UCSD-AML1 (cell line): ENCODE data around the gene CHFR.
"Not testable (repeated sequence)": the region's sequence is repeated elsewhere in the genome, so short reads cannot be mapped to it uniquely, and the experiment has no call there.

ENCODE experiments used
- DNase-seq: peaks from one replicate; lab custom pipeline; 2025; ENCODE audit not compliant: unreplicated experiment; lab: John Stamatoyannopoulos, UW

Gene CHFR

DNA sequence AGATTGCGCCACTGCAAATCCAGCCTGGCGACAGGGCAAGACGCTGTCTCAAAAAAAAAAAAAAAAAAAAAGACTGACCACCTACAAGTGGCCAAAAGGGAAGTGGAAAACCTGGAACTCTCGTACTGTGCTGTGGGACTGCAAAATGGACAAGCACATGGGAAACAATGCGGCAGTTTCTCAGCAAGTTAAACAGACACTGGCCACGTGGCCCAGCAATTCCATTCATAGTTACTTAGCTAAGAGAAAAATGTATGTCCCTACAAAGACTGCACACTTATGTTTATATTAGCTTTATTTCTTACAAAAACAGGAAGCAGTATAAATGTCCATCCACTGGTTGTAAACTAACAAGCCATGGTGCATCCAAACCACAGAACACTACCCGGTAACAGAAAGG lies 5.6 kb downstream of the CHFR start:
- no peak for DNase-seq

DNA sequence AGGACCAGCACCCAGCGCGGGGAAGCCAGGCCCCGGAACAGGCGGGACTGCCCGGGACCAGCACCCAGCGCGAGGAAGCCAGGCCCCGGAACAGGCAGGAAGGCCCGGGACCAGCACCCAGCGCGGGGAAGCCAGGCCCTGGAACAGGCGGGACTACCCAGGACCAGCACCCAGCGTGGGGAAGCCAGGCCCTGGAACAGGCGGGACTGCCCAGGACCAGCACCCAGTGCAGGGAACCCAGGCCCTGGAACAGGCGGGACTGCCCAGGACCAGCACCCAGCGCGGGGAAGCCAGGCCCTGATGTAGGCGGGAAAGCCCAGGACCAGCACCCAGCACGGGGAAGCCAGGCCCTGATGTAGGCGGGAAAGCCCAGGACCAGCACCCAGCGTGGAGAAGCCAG lies 12.8 kb downstream of the CHFR start:
- not testable (repeated sequence) for DNase-seq

DNA sequence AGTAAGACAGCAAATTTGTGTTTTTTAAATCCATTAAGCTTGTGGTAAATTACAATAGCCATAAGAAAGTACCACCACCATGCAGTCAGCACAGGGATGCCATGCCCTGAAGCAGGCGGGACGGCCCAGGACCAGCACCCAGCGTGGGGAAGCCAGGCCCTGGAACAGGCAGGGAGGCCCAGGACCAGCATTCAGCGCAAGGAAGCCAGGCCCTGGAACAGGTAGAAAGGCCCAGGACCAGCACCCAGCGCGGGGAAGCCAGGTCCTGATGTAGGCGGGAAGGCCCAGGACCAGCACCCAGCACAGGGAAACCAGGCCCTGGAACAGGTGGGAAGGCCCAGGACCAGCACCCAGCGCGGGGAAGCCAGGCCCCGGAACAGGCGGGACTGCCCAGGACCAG lies 13.2 kb downstream of the CHFR start:
- no peak for DNase-seq

DNA sequence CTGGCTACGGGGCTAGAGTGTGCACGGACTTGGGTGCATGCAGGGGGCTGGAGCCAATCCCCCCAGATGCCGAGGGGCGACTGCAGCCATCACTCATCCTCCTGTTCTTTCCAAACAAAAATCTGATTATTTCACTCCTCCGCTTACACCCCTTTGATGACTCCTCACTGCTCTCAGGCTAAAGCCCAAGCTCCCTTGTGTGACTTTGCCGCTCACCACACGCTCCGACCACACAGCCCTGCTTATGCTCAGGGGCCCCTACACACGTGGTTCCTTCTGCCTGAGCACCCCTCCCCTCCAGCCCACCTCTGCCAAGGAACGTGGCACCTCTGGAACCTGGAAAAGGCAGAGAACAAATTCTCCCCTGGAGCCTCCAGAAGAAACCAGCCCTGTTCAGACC lies 13.7 kb downstream of the CHFR start:
- no peak for DNase-seq

DNA sequence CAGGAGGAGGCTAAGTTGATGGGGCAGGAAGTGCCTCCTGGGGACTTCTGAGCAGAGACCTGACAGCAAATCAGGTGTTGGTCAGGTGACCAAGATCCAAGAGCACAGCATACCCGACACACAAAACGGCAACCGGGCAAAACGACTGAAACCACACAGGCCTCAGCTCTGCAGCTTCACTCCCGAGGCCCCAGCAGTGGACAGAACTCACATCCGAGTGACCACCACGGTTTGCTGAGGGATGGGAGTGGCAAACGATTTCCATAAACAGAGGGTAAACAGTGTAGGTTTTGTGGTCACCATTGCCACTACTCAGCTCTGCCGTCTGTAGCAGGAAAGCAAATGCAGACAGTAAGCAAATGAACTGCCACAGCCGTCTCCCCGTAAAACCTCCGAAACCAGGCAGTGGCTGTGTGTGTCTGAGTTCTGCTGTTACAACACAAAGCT lies 14.4 kb downstream of the CHFR start:
- no peak for DNase-seq

DNA sequence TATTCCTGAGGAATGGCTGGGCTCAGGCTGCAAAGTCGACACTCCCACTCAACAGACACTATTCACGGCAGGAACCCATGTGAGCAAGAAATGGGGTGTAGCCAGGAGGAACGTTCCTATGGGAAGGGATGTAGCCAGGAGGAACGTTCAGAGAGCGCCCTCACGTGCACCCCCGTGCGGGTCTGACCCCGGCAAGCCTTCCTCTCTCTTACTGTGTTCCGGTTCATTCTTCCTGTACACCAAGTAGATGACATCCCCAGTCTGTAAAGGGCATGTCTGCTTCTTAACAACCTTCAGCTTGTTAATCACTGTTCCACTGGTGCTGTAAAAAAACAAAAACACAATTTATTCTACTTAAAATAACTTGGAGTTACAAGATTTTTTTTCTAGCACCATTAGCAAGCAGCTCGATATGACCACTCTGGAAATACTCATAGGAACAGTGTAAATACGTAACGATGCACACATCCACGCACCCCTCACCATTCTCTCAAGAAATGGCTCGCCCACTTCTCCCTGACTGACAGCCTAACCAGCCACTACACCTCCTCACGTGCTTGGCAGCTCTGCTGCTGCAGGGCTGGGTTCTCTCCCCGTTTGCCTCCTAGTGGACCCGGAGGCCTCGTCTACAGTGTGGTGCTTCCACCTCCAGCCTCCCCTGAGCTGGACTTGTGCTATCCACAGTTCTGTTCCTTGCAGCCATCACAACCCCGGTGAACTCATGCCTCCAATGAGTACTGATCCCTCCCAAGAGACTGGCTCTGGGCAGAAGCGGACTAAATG lies 15.1 kb downstream of the CHFR start:
- no peak for DNase-seq

DNA sequence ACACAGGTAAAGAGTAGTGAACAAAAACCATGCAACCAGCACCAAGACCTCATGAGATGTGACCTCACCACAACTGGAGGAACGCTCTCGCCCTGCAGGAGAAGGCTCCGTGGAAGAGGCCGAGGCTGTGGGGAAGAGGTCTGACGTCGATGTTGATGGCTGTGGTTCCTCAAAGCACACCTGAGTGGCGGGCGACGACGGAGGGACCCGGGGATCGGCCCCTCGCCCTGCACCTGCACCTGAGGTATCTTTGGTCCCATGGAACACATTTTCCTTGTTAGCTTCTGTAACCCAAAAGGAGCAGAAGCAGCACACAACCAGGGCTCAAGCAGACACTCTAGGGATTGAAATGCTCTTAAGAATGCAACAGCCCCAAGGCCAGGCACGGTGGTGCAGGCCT lies 17.9 kb downstream of the CHFR start:
- DNase-seq, result no peak

DNA sequence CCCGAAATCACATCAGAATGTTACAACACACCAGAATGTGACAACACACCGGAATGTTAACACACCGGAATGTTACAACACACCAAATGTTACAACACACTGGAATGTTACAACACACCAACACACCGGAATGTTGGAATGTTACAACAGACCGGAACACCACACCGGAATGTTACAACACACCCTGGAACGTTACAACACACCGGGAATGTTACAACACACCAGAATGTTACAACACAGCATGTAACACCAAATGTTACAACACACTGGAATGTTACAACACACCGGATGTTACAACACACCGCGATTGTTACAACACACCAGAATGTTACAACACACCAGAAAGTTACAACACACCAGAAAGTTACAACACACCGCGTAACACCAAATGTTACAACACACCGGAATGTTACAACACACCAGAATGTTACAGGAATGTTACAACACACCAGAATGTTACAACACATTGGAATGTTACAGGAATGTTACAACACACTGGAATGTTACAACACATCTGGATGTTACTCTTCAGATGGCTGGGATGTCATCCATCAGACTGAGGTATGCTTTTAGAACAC lies 21.1 kb downstream of the CHFR start:
- no peak for DNase-seq

DNA sequence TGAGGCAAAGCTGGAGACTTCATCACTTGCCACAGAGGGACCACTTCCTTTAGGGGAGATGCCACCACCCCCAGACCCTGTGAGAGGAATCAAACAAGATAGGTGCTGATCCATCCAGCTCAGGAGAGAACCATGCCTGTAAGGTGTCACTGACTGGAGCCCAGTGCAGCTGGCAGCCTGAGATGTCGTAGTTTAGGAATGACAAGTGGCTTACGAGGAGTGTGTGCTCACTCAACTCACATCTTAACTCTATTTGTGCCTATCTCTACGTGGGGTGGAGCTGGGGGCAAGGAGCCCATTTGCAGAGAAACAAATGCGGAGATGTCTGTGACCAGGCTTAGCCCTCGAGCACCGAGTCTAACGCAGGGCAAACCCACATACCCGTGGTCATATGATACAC lies 25.8 kb downstream of the CHFR start:
- no peak for DNase-seq

DNA sequence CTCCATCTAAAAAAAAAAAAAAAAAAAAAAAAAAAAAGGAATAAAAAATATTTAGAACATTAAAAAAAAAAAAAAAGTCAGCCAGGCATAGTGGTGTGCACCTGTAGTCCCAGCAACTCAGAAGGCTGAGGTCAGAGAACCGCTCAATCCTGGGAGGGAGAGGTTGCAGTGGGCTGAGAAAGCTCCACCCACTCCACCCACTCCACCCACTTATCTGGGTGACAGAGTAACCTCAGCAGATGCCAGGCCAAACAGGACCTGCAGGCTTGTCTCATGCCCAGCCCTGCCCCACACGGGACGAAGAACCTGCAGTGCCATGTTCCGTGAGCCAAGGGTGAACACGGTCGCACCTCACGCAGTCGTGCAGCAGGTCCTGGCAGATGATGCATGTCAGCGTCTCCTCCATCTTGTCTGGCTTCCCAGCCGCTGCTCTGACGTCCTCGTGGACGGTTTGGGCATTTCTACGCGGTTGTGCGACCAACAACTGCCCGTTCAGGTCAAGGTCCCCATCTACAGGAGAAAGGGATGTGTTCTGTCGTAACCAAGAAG lies 28.6 kb downstream of the CHFR start:
- DNase-seq, result no peak

DNA sequence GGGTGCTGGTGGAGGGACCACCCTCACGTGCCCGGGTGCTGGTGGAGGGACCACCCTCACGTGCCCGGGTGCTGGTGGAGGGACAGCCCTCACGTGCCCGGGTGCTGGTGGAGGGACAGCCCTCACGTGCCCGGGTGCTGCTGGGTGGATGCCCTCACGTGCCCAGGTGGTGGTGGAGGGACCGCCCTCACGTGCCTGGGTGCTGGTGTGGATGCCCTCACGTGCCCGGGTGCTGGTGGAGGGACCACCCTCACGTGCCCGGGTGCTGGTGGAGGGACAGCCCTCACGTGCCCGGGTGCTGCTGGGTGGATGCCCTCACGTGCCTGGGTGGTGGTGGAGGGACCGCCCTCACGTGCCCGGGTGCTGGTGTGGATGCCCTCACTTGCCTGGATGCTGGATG lies 30.4 kb downstream of the CHFR start:
- DNase-seq, result not testable (repeated sequence)

DNA sequence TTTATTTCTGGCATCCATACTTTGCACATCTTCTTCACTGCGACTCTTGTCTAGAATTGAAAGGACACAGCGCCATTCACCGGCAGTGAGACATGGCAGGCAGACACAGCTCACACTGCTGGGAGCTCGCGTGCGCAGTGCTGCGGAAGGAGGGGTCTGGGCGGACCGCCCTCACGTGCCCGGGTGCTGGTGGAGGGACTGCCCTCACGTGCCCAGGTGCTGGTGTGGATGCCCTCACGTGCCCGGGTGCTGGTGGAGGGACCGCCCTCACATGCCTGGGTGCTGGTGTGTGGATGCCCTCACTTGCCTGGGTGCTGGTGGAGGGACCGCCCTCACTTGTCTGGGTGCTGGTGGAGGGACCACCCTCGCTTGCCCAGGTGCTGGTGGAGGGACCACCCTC lies 30.8 kb downstream of the CHFR start:
- DNase-seq, result no peak

DNA sequence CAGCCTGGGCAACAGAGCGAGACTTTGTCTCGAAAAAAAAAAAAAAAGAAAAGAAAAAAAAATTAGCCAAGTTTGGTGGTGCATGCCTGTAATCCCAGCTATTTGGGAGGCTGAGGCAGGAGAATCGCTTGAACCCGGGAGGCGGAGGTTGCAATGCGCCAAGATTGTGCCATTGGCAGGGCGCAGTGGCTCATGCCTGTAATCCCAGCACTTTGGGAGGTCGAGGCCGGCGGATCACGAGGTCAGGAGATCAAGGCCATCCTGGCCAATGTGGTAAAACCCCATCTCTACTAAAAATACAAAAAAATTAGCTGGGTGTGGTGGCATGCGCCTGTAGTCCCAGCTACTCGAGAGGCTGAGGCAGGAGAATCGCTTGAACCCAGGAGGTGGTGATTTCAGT lies 32.2 kb downstream of the CHFR start:
- DNase-seq, result not testable (repeated sequence)

DNA sequence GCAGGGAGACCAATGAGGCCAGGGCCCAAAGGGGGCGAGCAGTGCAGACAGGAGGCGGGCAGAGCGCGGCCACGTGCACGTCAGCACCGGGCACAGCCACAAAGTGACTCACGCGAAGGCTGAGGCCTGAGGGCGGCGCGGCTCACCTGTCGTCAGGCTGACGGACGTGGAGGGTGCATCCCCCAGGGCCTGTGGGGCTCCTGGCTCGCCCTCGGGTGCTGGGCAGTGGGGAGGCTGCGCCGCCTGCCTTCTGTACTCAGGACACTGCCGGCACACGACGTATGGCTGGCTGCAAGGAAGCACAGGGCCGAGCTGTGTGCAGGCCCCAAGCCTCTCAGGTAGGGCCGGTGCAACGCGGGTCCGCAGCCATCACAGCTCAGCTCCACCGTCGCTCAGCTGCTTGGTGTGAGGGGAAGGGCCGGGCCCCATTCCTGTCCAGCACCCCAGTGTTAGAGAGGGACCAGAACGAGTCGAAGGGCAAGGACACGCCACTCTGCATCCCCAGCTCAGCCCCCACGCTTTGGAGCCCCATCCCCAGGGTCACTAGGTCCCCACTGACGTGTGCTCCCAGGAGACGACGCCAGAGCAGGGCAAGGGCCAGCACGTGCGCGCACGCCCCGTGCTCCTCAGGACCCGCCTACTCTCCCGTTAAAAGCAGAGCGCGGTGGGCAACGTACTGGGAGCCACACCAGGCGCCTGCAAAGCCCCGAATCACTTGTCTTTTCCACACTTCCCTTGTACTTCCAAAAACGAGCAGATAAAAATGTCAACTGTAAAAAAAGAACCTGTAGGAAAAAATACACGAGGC lies 33.9 kb downstream of the CHFR start:
- DNase-seq, result no peak

DNA sequence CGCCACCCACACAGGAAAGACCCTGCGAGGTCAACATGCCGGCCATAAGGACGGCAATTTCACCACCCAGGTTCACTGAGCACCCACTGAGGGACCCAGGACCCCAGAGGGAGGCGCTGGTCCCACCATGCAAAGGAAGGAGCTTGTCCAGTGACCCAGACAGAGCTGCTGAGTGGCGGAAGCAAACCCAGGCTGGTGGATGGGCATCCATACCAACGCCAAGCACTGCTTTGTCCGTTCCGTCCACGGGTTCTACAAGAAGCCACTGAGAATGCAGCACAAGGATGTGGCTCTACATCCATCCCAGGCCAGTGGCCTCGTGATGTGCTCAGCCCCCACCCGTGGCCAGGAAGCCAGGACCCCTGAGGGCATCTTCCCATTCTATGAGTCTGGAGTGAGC lies 34.9 kb downstream of the CHFR start:
- DNase-seq, result no peak

DNA sequence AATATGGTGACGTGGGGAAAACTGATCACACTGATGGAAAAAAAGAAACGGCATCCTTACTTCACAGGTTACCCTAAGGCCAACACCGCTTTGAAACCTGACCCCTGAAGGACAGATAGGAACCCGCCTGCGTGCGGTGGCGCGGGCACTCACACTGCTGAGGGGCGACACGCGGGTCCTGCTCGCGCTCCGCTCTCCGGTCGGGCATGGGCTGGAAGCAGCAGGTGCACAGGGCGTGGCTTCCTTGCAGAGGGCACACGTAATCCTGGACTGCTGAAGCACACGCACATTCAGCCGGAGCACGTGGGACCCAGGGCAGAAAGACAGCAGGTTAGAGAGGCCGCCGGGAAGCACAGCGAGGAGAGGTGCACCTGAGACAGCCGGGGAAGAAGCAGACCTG lies 35.9 kb downstream of the CHFR start:
- no peak for DNase-seq

DNA sequence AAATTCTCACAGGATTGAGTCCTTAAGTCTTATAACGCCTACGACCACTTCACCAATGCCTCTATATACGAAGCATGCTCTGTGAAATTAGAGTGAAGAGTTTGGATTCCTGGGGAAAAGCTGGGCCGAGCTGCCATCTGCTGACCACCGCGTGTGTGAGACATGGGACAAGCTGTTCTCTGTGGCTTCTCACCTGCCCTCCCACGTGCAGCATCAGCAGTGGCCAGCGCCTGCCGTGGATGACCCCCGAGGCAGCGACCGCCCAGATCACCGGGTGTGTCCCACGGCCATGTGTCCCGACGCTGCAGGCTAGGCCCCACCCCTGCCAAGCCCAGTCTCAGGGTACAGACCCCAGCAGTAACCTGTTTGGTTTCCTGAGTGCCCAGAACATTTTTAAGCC lies 37.1 kb downstream of the CHFR start:
- no peak for DNase-seq

DNA sequence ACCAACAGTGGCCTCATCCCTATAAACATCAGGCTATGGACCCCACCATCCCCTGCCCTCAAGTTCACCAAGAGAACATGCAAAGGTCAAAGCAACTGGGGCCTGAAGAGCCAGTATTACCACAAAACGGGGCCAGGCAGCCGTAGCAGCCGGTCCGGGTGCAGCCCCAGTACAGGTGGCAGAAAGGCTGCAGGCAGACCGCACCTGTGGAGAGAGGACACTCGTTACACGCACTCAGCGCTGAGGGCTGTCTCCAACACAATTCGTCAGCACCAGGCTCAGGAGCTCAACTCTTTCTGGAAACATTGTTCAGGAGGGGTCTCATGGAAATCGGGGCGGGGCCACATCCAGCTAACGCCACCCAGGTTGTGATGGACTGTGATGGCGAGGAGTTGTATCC lies 38.9 kb downstream of the CHFR start:
- no peak for DNase-seq

DNA sequence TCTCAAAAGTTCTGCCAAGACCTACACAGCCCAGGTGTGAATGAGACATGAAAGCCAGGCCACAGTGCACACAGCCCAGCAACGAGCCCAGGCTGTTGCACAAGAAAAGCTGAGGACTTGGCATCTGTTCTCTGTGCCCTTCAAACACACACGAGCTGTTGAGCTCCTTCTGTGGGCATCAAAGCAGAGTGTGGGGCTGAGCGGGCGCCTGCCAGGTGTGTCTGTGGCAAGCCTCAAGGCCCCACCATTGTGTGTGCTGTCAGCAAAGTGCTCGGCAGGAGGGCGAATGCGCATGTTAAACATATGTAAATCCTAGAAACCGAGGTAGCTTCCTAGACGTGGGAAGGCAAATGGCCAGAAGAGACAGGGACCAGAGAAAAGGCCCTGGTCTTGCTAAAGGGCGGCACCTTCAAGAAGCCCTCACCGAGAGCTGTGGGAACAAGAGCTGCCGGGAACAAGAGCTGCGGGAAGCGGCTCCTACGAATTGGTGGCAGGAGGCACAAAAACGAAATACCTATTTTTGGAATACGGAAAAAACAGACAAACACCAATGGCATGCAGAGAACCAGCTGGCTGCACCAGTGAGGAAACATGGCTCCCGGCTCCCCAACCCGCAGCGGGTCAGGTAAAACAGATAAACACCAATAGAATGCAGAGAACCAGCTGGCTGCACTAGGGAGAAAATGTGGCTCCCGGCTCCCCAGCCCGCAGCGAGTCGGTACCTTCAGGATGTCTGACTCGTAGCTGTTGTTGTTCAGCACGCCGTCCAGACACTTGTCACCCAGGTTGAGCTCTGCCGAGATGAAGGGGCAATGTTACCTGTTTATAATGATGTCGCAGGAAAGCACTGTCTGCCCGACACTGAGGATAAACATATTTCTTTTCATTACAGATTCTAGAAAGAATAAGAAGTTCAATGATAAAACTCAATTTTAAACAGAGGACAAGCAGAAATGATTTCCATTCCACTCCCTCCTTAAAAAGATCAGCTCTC lies 39.7 kb downstream of the CHFR start:
- no peak for DNase-seq

DNA sequence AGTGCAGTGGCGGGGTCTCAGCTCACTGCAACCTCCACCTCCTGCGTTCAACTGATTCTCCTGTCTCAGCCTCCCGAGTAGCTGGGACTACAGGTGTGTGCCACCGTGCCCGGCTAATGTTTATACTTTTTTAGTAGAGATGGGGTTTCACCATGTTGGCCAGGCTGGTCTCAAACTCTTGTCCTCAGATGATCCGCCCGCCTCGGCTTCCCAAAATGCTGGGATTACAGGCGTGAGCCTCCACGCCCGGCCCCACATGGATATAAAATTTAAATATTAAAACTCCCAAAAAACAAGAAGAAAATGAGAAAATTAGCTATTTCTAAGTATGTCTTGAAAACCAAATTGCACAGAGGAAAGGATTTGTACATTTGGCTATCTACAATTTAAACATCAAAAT lies 42.7 kb downstream of the CHFR start:
- not testable (repeated sequence) for DNase-seq
